ENCODE measurements around the gene IDUA.

- TF ChIP-seq POLR2A (IDR thresholded peaks at IDR 0.05; ENCODE audit: low read depth): no peak
- TF ChIP-seq, protein P1, sequence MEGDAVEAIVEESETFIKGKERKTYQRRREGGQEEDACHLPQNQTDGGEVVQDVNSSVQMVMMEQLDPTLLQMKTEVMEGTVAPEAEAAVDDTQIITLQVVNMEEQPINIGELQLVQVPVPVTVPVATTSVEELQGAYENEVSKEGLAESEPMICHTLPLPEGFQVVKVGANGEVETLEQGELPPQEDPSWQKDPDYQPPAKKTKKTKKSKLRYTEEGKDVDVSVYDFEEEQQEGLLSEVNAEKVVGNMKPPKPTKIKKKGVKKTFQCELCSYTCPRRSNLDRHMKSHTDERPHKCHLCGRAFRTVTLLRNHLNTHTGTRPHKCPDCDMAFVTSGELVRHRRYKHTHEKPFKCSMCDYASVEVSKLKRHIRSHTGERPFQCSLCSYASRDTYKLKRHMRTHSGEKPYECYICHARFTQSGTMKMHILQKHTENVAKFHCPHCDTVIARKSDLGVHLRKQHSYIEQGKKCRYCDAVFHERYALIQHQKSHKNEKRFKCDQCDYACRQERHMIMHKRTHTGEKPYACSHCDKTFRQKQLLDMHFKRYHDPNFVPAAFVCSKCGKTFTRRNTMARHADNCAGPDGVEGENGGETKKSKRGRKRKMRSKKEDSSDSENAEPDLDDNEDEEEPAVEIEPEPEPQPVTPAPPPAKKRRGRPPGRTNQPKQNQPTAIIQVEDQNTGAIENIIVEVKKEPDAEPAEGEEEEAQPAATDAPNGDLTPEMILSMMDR (IDR thresholded peaks at IDR 0.05): no peak
- no peak for TF ChIP-seq EP300 (IDR thresholded peaks at IDR 0.05)
- TF ChIP-seq POLR2AphosphoS5 (IDR thresholded peaks at IDR 0.05): no peak
Observed at GRCh38 chr4:967113-968104, 19.4 kb upstream of the IDUA start.
